Stomach smooth muscle (tissue), 2 donors: ENCODE data around the gene RB1.
A peak's percentile ranks its signal among the peaks of the same experiment; 100 is the strongest.
"Not testable (repeated sequence)": the region's sequence is repeated elsewhere in the genome, so short reads cannot be mapped to it uniquely, and the experiment has no call there.

Experiments used
- H3K27ac ChIP-seq: one replicate; pipeline ENCODE4 v1.7.0; 2013; ENCODE audit warnings: mild to moderate bottlenecking, low read length, inconsistent platforms
- H3K27me3 ChIP-seq, 2 donors: one replicate each; pipeline ENCODE4 v1.7.0; 2013; ENCODE audit warnings: low read length in 2 of 2; ENCODE audit not compliant: insufficient read depth in 2 of 2, control insufficient read depth in 1 of 2
- H3K36me3 ChIP-seq, 2 donors: one replicate each; pipeline ENCODE4 v1.7.0; 2013; ENCODE audit warnings: low read length in 2 of 2; ENCODE audit not compliant: control insufficient read depth in 2 of 2, insufficient read depth in 2 of 2
- H3K4me1 ChIP-seq: one replicate; pipeline ENCODE4 v1.7.0; 2013; ENCODE audit warnings: low read length; ENCODE audit not compliant: control insufficient read depth, insufficient read depth
- H3K4me3 ChIP-seq, 2 donors: one replicate each; pipeline ENCODE4 v1.7.0; 2013; ENCODE audit warnings: low read length in 2 of 2
- H3K9ac ChIP-seq, 2 donors: one replicate each; pipeline ENCODE4 v1.7.0; 2013; ENCODE audit warnings: low read length in 2 of 2, mild to moderate bottlenecking in 1 of 2
- H3K9me3 ChIP-seq, 2 donors: one replicate each; pipeline ENCODE4 v1.7.0; 2013; ENCODE audit warnings: low read length in 2 of 2; ENCODE audit not compliant: control insufficient read depth in 2 of 2
- donor health status: healthy.
- donor health status: Pancreatic carcinoma.

Gene RB1

GRCh38 chr13:48426755-48427298 is 123.3 kb downstream of the RB1 start:
- not testable (repeated sequence) for H3K27me3 ChIP-seq, H3K9ac ChIP-seq, H3K4me1 ChIP-seq, H3K27ac ChIP-seq, H3K36me3 ChIP-seq, H3K4me3 ChIP-seq, H3K9me3 ChIP-seq

- Histone ChIP-seq H3K9ac (no peak overlapping the region), H3K4me1 (no peaks in the 10 kb centered on the region), H3K36me3 (peaks cover 0 to 4% of the 10 kb centered on the region in 2 donors), H3K27ac (no peak overlapping the region), H3K9me3 (no peaks in the 10 kb centered on the region), H3K4me3 (no peak overlapping the region), H3K27me3 (no peaks in the 10 kb centered on the region)
Measured at GRCh38 chr13:48429036-48429435, 125.5 kb downstream of the RB1 start.

- no peaks in the 10 kb centered on the region for H3K9me3 ChIP-seq
Measured at GRCh38 chr13:48429886-48430285, 126.3 kb downstream of the RB1 start.

GRCh38 chr13:48431431-48431830 is 127.9 kb downstream of the RB1 start:
- H3K9ac ChIP-seq: no peak overlapping the region
- H3K27me3 ChIP-seq: no peaks in the 10 kb centered on the region
- no peaks in the 10 kb centered on the region for H3K4me1 ChIP-seq
- H3K9me3 ChIP-seq: no peaks in the 10 kb centered on the region
- H3K4me3 ChIP-seq: no peak overlapping the region
- no peak overlapping the region for H3K27ac ChIP-seq
- peaks cover 0 to 4% of the 10 kb centered on the region in 2 donors for H3K36me3 ChIP-seq

More at GRCh38 chr13:48429886-48430285, 126.3 kb downstream of the RB1 start:
- peaks cover 0 to 4% of the 10 kb centered on the region in 2 donors for H3K36me3 ChIP-seq
- H3K27me3 ChIP-seq: no peaks in the 10 kb centered on the region
- no peak overlapping the region for H3K4me3 ChIP-seq
- H3K27ac ChIP-seq: no peak overlapping the region
- no peak overlapping the region for H3K9ac ChIP-seq
- H3K4me1 ChIP-seq: no peaks in the 10 kb centered on the region

GRCh38 chr13:48431987-48432615 is 128.6 kb downstream of the RB1 start:
- H3K4me1 ChIP-seq: no peaks in the 10 kb centered on the region
- no peaks in the 10 kb centered on the region for H3K27me3 ChIP-seq
- no peak overlapping the region for H3K27ac ChIP-seq
- H3K9ac ChIP-seq: no peak overlapping the region
- no peaks in the 10 kb centered on the region for H3K9me3 ChIP-seq
- H3K36me3 ChIP-seq: no peaks in the 10 kb centered on the region
- H3K4me3 ChIP-seq: no peak overlapping the region

GRCh38 chr13:48434200-48434599 is 130.6 kb downstream of the RB1 start:
- Histone ChIP-seq H3K27ac (no peak overlapping the region), H3K9me3 (no peaks in the 10 kb centered on the region), H3K9ac (no peak overlapping the region), H3K27me3 (no peaks in the 10 kb centered on the region), H3K36me3 (no peaks in the 10 kb centered on the region), H3K4me3 (no peak overlapping the region), H3K4me1 (no peaks in the 10 kb centered on the region)

- Histone ChIP-seq H3K36me3 (no peaks in the 10 kb centered on the region), H3K4me3 (peak overlapping the region in 1 of 2 donors; percentile 14), H3K27ac (no peak overlapping the region), H3K27me3 (no peaks in the 10 kb centered on the region), H3K9ac (no peak overlapping the region), H3K9me3 (no peaks in the 10 kb centered on the region), H3K4me1 (no peaks in the 10 kb centered on the region)
Measured at GRCh38 chr13:48436661-48437288, 133.2 kb downstream of the RB1 start.

GRCh38 chr13:48437371-48437770 is 133.8 kb downstream of the RB1 start:
- no peak overlapping the region for H3K4me3 ChIP-seq
- no peaks in the 10 kb centered on the region for H3K36me3 ChIP-seq
- no peak overlapping the region for H3K27ac ChIP-seq
- no peaks in the 10 kb centered on the region for H3K4me1 ChIP-seq
- no peaks in the 10 kb centered on the region for H3K9me3 ChIP-seq
- H3K9ac ChIP-seq: no peak overlapping the region
- H3K27me3 ChIP-seq: no peaks in the 10 kb centered on the region

- no peaks in the 10 kb centered on the region for H3K27me3 ChIP-seq
- H3K4me3 ChIP-seq: no peak overlapping the region
- no peak overlapping the region for H3K9ac ChIP-seq
- no peak overlapping the region for H3K27ac ChIP-seq
- H3K4me1 ChIP-seq: no peaks in the 10 kb centered on the region
- H3K36me3 ChIP-seq: no peaks in the 10 kb centered on the region
- H3K9me3 ChIP-seq: no peaks in the 10 kb centered on the region
Measured at GRCh38 chr13:48443442-48444208, 140.1 kb downstream of the RB1 start.

GRCh38 chr13:48446464-48446863 is 142.9 kb downstream of the RB1 start:
- H3K9ac ChIP-seq: no peak overlapping the region
- no peaks in the 10 kb centered on the region for H3K9me3 ChIP-seq
- no peak overlapping the region for H3K27ac ChIP-seq
- H3K36me3 ChIP-seq: no peaks in the 10 kb centered on the region
- H3K4me1 ChIP-seq: no peaks in the 10 kb centered on the region
- no peaks in the 10 kb centered on the region for H3K27me3 ChIP-seq
- H3K4me3 ChIP-seq: no peak overlapping the region
